Small intestine (tissue), 7 donors: ENCODE measurements around the gene FLACC1. TPM values are rescaled to one million over a fixed set of nuclear protein-coding genes. Genes with fewer than 3 reads are reported as not detected.

ENCODE experiments used
- DNase-seq, 2 donors: peaks; one replicate each; pipeline versions ENCODE4 v3.0.0 to v3.0.0-alpha.2; 2013
- FAIRE-seq: peaks from 2 replicates; lab custom pipeline; 2012; peaks lifted over from hg19 to GRCh38; lab: Jason Lieb, UNC
- H3K27ac ChIP-seq, 3 donors: one replicate each; pipeline ENCODE4 v1.5.1; 2013; ENCODE audit warnings: low read length in 2 of 3, mild to moderate bottlenecking in 2 of 3, control low read depth in 1 of 3, inconsistent platforms in 1 of 3, low read depth in 1 of 3, moderate library complexity in 1 of 3
- H3K27me3 ChIP-seq, 3 donors: one replicate each; pipeline ENCODE4 v1.6.1; 2013; ENCODE audit warnings: low read length in 3 of 3, inconsistent platforms in 1 of 3; ENCODE audit not compliant: control insufficient read depth in 3 of 3, insufficient read depth in 3 of 3
- H3K36me3 ChIP-seq, 3 donors: one replicate each; pipeline ENCODE4 v1.6.1; 2013; ENCODE audit warnings: low read length in 3 of 3, inconsistent platforms in 1 of 3, low read depth in 1 of 3, mild to moderate bottlenecking in 1 of 3, moderate library complexity in 1 of 3; ENCODE audit not compliant: control insufficient read depth in 3 of 3, insufficient read depth in 2 of 3
- H3K4me1 ChIP-seq, 3 donors: one replicate each; pipeline ENCODE4 v1.6.1; 2013; ENCODE audit warnings: low read length in 2 of 3, inconsistent platforms in 1 of 3, low read depth in 1 of 3, mild to moderate bottlenecking in 1 of 3, moderate library complexity in 1 of 3; ENCODE audit not compliant: control insufficient read depth in 3 of 3, insufficient read depth in 2 of 3
- H3K4me3 ChIP-seq, 3 donors: one replicate each; pipeline ENCODE4 v1.5.1; 2013; ENCODE audit warnings: low read length in 3 of 3, control low read depth in 1 of 3, inconsistent platforms in 1 of 3, low read depth in 1 of 3, mild to moderate bottlenecking in 1 of 3, moderate library complexity in 1 of 3
- H3K9me3 ChIP-seq, 2 donors: one replicate each; pipeline ENCODE4 v1.6.1; 2013; ENCODE audit warnings: low read depth in 1 of 2, low read length in 1 of 2; ENCODE audit not compliant: control insufficient read depth in 2 of 2, insufficient read depth in 1 of 2
- WGBS, 3 donors: extraction: QIAGEN DNeasy Blood & Tissue Kit; methylation state at CpG; one replicate each; pipeline ENCODE4 v1.1.7; 2013; 5-methylcytosine and 5-hydroxymethylcytosine counted together
- polyA plus RNA-seq, 4 donors: library from polyadenylated mRNA; stranded (reverse) in 3 of 4; unstranded in 1 of 4; fragments of 200-250 nt in 3 of 4; fragments of 120-200 nt in 1 of 4; gene quantifications; one replicate each; pipeline versions ENCODE4 v1.2.1 to v1.2.3, GENCODE V29; 2013
- donor health status: healthy with polysubstance abuse.
- donor health status: control.
- donor health status: control.
- donor health status: Bipolar disorder and iron deficiency.
- donor health status: healthy.

Gene FLACC1
- polyA plus RNA-seq, 4 donors, result 0.60 to 2.9 (median 0.71) TPM; not detected in 1

DNA sequence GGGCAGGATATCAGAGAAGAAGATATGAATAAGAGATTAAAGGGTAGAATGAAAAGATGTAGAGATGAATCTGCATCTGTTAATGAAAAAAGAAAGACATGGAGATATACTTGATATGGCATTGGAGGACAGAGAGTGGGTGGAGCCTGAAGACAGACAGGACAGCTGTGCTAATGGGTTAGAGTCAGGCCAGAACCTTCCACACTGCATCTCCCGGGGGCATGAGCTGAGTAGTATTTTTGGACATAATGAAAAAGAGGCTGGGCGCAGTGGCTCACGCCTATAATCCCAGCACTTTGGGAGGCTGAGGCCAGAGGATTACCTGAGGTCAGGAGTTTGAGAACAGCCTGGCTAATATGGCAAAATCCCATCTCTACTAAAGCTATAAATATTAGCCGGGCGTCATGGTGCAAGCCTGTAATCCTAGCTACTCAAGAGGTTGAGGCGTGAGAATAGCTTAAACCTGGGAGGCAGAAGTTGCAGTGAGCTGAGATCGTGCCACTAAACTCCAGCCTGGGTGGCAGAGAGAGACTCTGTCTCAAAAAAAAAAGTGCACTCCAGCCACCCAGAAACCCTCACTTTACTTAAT, 11.4 kb downstream of the FLACC1 start:
- H3K27me3 ChIP-seq, result no peaks in the 10 kb centered on the region
- no peak for DNase-seq
- H3K4me1 ChIP-seq, result no peaks in the 10 kb centered on the region
- 90 to 98% (median 93%) methylated on average over 7 of the region's 7 CpGs for WGBS, 3 donors
- H3K36me3 ChIP-seq, result peaks cover 0 to 2% (median 2%) of the 10 kb centered on the region in 3 donors
- FAIRE-seq, result no peak
- H3K9me3 ChIP-seq, result no peaks in the 10 kb centered on the region
- no peak overlapping the region for H3K27ac ChIP-seq
- H3K4me3 ChIP-seq, result no peak overlapping the region

- Histone ChIP-seq H3K9me3 (peaks cover 0 to 1% of the 10 kb centered on the region in 2 donors), H3K4me3 (no peak overlapping the region), H3K27ac (no peak overlapping the region), H3K36me3 (peaks cover 0 to 2% (median 2%) of the 10 kb centered on the region in 3 donors), H3K27me3 (no peaks in the 10 kb centered on the region), H3K4me1 (no peaks in the 10 kb centered on the region)
- peak; percentile 19 to 38 for DNase-seq
- FAIRE-seq, result no peak
- WGBS, 3 donors, result 19 to 52% (median 31%) methylated on average over 1 of the region's 1 CpG
These were observed 12.3 kb downstream of the FLACC1 start for GRCh38 chr2:201344663-201345366.

DNA sequence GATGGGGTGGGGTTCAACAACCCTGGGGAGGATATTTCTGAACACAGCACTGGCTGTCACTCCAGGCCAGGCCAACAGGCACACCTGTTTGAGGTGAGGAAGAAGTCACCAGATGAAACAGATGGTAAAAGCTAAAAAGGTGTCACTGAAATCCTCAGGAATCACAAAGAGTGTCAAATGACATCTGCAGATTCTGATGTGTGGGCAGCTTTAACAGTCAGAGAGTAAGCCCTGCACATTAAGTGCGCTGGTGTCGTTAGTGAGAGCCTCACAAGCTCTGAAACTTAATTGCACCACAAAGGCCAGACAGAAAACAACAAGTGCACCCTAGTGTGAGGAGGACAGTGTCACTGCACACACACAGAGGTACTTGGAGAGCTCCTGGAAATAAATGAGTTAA, 13.6 kb downstream of the FLACC1 start:
- Histone ChIP-seq H3K27ac (no peak overlapping the region), H3K36me3 (peaks cover 0 to 2% (median 0%) of the 10 kb centered on the region in 3 donors), H3K4me3 (no peak overlapping the region), H3K4me1 (no peaks in the 10 kb centered on the region), H3K9me3 (peaks cover 0 to 4% of the 10 kb centered on the region in 2 donors), H3K27me3 (no peaks in the 10 kb centered on the region)
- 94 to 96% (median 94%) methylated on average over 2 of the region's 2 CpGs for WGBS, 3 donors
- FAIRE-seq (no peak), DNase-seq (no peak)

DNA sequence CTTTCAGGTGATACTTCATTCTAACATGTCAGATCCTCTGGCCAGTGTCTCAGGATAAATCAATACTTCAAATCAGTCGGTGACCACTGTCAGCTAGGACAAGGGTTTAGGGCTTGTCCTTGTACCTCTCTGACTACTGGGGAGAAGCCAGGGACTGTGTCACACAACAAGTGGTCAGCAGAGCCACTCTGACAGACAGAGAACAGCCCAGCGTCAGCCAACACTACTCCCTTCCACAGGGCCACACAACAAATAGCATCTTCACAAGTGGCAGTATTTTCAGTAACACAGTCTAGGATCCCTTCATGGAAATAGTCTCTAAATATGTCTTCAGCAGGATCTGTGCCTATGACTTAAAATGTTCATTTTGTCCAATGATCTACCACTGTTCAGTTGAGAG, 14.2 kb downstream of the FLACC1 start:
- FAIRE-seq (no peak), DNase-seq (no peak)
- H3K4me1 ChIP-seq, result no peaks in the 10 kb centered on the region
- H3K4me3 ChIP-seq, result no peak overlapping the region
- WGBS, 3 donors, result 82 to 98% (median 82%) methylated on average over 2 of the region's 2 CpGs
- H3K27ac ChIP-seq, result no peak overlapping the region
- H3K9me3 ChIP-seq, result peaks cover 0 to 4% of the 10 kb centered on the region in 2 donors
- H3K36me3 ChIP-seq, result peaks cover 0 to 2% (median 0%) of the 10 kb centered on the region in 3 donors
- H3K27me3 ChIP-seq, result no peaks in the 10 kb centered on the region

DNA sequence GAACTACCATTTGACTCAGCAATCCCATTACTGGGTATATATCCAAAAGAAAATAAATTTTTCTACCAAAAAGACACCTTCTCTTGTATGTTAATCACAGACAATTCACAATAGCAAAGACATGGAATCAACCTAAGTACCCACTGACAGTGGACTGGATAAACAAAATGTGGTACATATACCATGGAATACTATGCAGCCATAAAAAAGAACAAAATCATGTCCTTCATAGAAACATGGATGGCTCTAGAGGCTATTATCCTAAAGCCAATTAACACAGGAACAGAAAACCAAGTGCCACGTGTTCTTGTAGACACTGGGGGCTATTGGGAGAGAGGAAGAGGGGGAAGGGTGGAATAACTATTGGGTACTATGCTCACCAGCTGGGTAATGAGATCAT, 27.7 kb downstream of the FLACC1 start:
- Histone ChIP-seq H3K27ac (no peak overlapping the region), H3K4me1 (no peaks in the 10 kb centered on the region), H3K4me3 (no peak overlapping the region), H3K27me3 (no peaks in the 10 kb centered on the region), H3K36me3 (peaks cover 0 to 1% (median 0%) of the 10 kb centered on the region in 3 donors), H3K9me3 (peaks cover 0 to 7% of the 10 kb centered on the region in 2 donors)
- 47 to 67% (median 63%) methylated on average over 1 of the region's 1 CpG for WGBS, 3 donors
- FAIRE-seq (no peak), DNase-seq (no peak)

- Histone ChIP-seq H3K36me3 (peaks cover 0 to 1% (median 0%) of the 10 kb centered on the region in 3 donors), H3K4me1 (no peaks in the 10 kb centered on the region), H3K27ac (no peak overlapping the region), H3K9me3 (peaks cover 0 to 10% of the 10 kb centered on the region in 2 donors), H3K27me3 (no peaks in the 10 kb centered on the region), H3K4me3 (no peak overlapping the region)
- DNase-seq (no peak), FAIRE-seq (no peak)
- WGBS, 3 donors, result 68 to 79% (median 72%) methylated on average over 3 of the region's 3 CpGs
These were observed 29.5 kb downstream of the FLACC1 start for GRCh38 chr2:201327678-201328077.

DNA sequence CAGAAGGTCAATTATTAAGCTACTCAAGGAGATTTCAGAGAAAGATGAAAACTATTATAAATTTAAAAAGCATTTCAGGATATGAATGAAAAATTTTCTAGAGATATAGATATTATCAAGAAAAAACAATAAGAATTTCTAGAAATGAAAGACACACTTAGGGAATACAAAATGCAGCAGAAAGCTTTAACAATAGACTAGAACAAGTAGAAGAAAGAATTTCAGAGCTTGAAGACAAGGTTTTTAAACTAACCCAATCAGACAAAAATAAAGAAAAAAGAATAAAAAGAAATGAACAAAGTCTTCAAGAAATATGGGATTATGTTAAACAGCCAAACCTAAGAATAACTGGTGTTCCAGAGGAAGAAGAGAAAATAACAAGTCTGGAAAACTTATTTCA, 34.4 kb downstream of the FLACC1 start:
- Histone ChIP-seq H3K27me3 (no peaks in the 10 kb centered on the region), H3K4me1 (no peaks in the 10 kb centered on the region), H3K27ac (no peak overlapping the region), H3K9me3 (peaks cover 0 to 27% of the 10 kb centered on the region in 2 donors), H3K36me3 (no peaks in the 10 kb centered on the region), H3K4me3 (no peak overlapping the region)
- DNase-seq (no peak), FAIRE-seq (peak; percentile 90)

- WGBS, 3 donors, result 85 to 90% (median 88%) methylated on average over 4 of the region's 4 CpGs
- no peak for FAIRE-seq
These were observed 36.4 kb downstream of the FLACC1 start for GRCh38 chr2:201320701-201321100.

More at GRCh38 chr2:201320701-201321100, 36.4 kb downstream of the FLACC1 start:
- H3K27me3 ChIP-seq, result no peaks in the 10 kb centered on the region
- no peaks in the 10 kb centered on the region for H3K4me1 ChIP-seq
- peaks cover 0 to 25% of the 10 kb centered on the region in 2 donors for H3K9me3 ChIP-seq
- no peak for DNase-seq
- H3K36me3 ChIP-seq, result no peaks in the 10 kb centered on the region
- no peak overlapping the region for H3K27ac ChIP-seq
- H3K4me3 ChIP-seq, result no peak overlapping the region
